Measurements from ENCODE around the gene RAB35.

Gene RAB35

GRCh38 chr12:120142231-120142877, 25.8 kb upstream of the RAB35 start:
- TF ChIP-seq CTCF (conservative IDR thresholded peaks at IDR 0.05; ENCODE audit: low read length) = no peak
- H3K4me3 ChIP-seq (ENCODE audit: low read length) = no peak overlapping the region
- DNase-seq (ENCODE audit: low read depth) = no peak

GRCh38 chr12:120141336-120141735, 24.8 kb upstream of the RAB35 start:
- no peak for DNase-seq (ENCODE audit: low read depth)
- TF ChIP-seq CTCF (conservative IDR thresholded peaks at IDR 0.05; ENCODE audit: low read length) = no peak
- no peak overlapping the region for H3K4me3 ChIP-seq (ENCODE audit: low read length)

- no peak for TF ChIP-seq CTCF (conservative IDR thresholded peaks at IDR 0.05; ENCODE audit: low read length)
- no peak overlapping the region for H3K4me3 ChIP-seq (ENCODE audit: low read length)
- no peak for DNase-seq (ENCODE audit: low read depth)
Observed at GRCh38 chr12:120140603-120141002, 24.1 kb upstream of the RAB35 start.

GRCh38 chr12:120139958-120140357, 23.4 kb upstream of the RAB35 start:
- no peak overlapping the region for H3K4me3 ChIP-seq (ENCODE audit: low read length)
- no peak for TF ChIP-seq CTCF (conservative IDR thresholded peaks at IDR 0.05; ENCODE audit: low read length)
- DNase-seq (ENCODE audit: low read depth) = no peak

GRCh38 chr12:120138366-120138765, 21.8 kb upstream of the RAB35 start:
- H3K4me3 ChIP-seq (ENCODE audit: low read length) = no peak overlapping the region
- no peak for TF ChIP-seq CTCF (conservative IDR thresholded peaks at IDR 0.05; ENCODE audit: low read length)
- DNase-seq (ENCODE audit: low read depth) = no peak

- DNase-seq (ENCODE audit: low read depth) = no peak
- H3K4me3 ChIP-seq (ENCODE audit: low read length) = no peak overlapping the region
- TF ChIP-seq CTCF (conservative IDR thresholded peaks at IDR 0.05; ENCODE audit: low read length) = no peak
Observed at GRCh38 chr12:120137833-120138232, 21.3 kb upstream of the RAB35 start.

GRCh38 chr12:120136093-120136770, 19.7 kb upstream of the RAB35 start:
- no peak for TF ChIP-seq CTCF (conservative IDR thresholded peaks at IDR 0.05; ENCODE audit: low read length)

More at GRCh38 chr12:120136093-120136770, 19.7 kb upstream of the RAB35 start:
- DNase-seq (ENCODE audit: low read depth) = no peak
- no peak overlapping the region for H3K4me3 ChIP-seq (ENCODE audit: low read length)
